ENCODE data around the gene PACSIN2. TPM values are rescaled to one million over a fixed set of nuclear protein-coding genes. Genes with fewer than 3 reads are reported as not detected.

PACSIN2 gene
- total RNA-seq, 1 donor from 2014 or later = 24.5 TPM

DNA sequence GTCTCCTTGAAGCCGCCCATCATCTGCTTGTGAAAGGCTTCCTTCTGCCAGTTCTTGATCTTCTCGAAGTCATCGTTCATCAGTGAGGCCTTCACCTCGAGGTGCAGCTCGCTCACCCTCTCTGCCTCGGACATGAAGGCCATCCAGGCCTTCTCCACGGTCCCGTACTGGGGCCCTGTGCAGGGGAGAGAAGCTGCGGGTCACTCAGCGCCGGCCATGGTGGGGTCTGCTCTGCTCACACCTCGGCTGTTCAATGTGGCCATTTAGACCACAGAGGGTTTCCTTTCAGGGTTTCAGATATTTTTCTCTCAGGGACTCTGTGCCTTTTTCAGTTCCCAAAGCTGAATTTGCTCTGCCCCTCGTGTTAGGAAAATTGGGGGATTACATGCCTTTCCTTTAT is 123.9 kb downstream of the PACSIN2 start:
- DNase-seq (ENCODE audit: low spot score in 2 of 2) = no peak
- no peak for FAIRE-seq

- FAIRE-seq (no peak), DNase-seq (ENCODE audit: low spot score in 2 of 2) (no peak)
Observed at GRCh38 chr22:42889304-42889703, 125.6 kb downstream of the PACSIN2 start.

- no peak for DNase-seq (ENCODE audit: low spot score in 2 of 2)
- FAIRE-seq = no peak
Observed at GRCh38 chr22:42887523-42888507, 127.1 kb downstream of the PACSIN2 start.

GRCh38 chr22:42887120-42887519 is 127.8 kb downstream of the PACSIN2 start:
- DNase-seq (ENCODE audit: low spot score in 2 of 2) = no peak
- FAIRE-seq = no peak

GRCh38 chr22:42885446-42885845 is 129.5 kb downstream of the PACSIN2 start:
- DNase-seq (ENCODE audit: low spot score in 2 of 2) = no peak
- no peak for FAIRE-seq

GRCh38 chr22:42884616-42885375 is 130.2 kb downstream of the PACSIN2 start:
- DNase-seq (ENCODE audit: low spot score in 2 of 2) = no peak
- FAIRE-seq = no peak

GRCh38 chr22:42883970-42884369 is 131.0 kb downstream of the PACSIN2 start:
- DNase-seq (ENCODE audit: low spot score in 2 of 2) (no peak), FAIRE-seq (no peak)

DNA sequence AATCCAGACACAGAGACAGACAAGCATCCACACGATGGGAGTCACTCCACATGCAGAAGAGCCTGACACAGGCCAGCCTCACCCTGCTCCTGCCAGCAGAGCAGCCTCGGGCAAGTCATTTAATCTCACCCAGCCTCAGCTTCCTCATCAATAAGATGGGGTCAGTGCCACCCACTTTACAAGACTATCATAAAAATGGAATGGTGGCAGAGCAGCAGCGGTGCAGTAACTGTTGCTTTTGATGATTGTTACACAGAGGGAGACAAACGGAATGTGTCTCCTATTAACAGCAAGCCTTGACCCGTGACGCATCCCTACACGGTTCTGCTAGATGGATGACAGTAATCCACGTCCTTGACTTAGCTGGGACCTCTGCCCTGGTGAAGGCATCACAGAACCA is 131.8 kb downstream of the PACSIN2 start:
- FAIRE-seq = no peak
- no peak for DNase-seq (ENCODE audit: low spot score in 2 of 2)

DNA sequence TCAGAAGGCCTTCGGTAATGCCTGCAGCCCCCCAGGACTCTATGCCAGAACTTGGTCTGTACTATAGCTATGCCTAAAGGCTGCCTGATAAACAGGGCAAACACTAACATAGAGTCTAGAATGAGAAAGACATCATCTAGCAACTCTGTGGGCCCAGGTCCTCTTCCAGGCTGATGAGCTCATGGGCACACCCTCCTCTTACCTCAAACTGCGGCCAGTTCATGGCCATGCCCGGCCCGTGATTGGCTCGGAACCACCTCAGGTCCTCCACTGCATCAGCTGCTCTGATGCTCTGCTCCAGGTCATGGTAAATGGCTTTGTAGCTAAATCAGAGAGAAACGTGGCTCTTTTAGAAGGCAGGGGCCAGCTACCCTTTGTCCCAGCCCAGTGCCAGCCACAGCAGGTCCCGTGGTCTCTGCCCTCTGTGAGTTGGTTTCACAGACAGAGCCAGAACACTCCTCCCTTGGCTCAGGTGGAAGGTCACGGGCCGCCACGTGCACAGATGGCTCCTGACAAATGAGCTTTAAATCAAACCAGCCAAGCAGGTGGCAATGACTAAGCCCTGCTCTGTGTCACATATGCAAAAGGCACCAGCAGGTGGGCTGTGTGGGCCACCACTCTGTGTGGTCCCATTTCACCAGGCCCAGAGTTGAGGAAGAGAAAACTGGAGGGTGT is 132.8 kb downstream of the PACSIN2 start:
- FAIRE-seq = no peak
- DNase-seq (ENCODE audit: low spot score in 2 of 2) = no peak

DNA sequence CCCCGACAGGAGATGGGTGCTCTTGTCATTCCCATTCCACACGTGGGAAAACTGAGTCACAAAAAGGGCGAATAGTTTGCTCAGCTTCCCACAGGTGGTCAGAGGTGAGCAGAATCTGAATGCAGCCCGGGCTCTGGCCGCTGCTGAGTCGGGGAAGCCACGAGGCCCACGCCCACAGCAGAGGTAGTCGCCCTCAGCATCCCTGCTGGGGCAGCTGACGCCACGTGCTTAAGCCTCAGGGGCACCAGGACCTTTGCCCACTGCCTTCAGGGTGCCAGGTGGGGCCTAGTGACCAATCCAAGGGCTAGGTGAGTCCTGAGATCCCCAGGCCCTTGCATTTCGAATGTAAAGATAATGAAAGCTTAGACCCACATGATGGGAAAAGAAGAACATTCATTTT is 133.7 kb downstream of the PACSIN2 start:
- no peak for DNase-seq (ENCODE audit: low spot score in 2 of 2)

GRCh38 chr22:42880815-42881214 is 134.1 kb downstream of the PACSIN2 start:
- DNase-seq (ENCODE audit: low spot score in 2 of 2) (no peak), FAIRE-seq (no peak)

More for the DNA sequence above, 133.7 kb downstream of the PACSIN2 start:
- no peak for FAIRE-seq

DNA sequence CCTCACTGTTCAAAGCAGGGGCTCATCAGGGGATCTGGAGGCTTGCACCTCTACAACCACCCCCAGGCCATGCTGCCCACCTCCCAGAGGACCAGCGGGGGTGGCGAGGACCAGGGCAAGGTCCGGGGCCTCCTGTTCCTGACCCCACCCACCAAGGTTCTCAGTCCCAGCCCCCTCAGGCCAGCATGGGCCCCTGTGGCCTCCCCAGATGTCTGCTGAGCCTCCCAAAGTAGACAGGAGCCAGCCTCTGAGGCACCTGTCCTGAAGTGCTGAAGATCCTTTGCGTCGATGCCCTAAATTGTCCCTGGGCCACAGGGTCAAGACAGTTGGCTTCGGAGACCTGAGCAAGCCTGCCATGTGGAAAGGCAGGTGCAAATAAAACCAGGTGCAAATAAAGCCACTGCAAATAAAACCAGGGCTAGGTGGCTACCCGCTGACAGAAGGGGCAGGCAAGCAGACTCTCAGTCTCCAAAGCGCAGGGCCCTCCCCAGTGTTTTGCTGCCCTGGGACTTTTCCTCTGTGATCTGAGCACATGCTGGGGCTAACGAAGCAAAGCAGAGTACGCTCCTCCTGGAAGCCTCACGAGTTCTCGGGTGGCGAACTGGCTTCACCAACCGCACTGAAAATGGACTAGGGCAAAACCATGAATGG is 135.5 kb downstream of the PACSIN2 start:
- DNase-seq (ENCODE audit: low spot score in 2 of 2) = no peak
- FAIRE-seq = no peak

GRCh38 chr22:42878561-42879305 is 136.2 kb downstream of the PACSIN2 start:
- FAIRE-seq (no peak), DNase-seq (ENCODE audit: low spot score in 2 of 2) (no peak)

DNA sequence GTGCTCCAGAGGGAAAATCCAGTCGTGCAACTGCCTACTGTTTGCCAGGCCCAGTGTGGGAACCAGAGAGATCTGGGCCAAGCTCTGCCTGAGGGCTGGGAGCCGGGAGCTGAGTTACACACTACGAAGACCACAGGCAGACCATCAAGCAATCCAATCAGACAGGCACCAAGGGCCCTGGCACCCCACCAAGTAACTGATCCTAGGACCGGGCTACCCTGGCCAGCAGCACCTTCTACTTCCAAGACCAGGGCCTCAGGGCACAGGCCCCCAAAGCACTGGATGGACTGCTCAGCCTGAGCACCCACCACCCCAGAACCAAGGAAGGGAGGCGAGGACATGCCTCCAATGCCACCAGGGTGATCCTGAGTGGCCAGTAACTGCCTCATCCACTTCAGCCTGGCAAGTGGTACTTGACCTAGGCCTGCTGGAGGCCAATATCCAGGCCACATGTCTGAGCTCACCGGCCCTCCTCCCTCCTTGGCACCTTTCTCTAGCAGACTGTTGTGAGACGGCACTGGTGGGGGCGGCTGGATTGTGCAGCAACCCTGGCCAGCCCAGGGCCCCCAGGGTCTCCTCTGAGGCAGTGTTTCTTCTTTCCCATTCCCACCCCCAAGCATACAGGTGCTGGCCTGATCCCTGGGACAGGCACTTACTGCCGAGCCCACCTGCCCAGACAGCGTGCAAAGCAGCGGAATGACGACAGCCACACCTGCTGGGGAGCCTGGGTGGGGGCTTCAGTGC is 137.2 kb downstream of the PACSIN2 start:
- DNase-seq (ENCODE audit: low spot score in 2 of 2) (no peak), FAIRE-seq (no peak)

GRCh38 chr22:42877158-42877557 is 137.8 kb downstream of the PACSIN2 start:
- DNase-seq (ENCODE audit: low spot score in 2 of 2) = no peak
- FAIRE-seq = no peak

GRCh38 chr22:42876041-42876440 is 138.9 kb downstream of the PACSIN2 start:
- FAIRE-seq (no peak), DNase-seq (ENCODE audit: low spot score in 2 of 2) (no peak)

DNA sequence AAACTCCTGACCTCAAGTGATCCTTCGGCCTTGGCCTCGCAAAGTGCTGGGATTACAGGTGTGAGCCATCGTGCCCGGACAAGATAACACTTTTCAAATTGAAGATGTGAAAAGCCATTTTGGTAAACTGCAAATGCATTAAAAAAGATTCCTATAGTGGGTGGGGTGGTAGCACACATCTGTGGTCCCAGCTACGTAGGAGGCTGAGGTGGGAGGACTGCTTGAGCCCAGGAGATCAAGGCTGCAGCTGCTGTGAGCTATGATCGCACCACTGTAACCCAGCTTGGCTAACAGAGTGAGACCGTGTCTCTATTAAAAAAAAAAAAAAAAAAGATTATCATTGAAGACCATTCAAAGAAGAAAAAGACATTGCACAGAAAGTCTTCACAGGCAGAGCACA is 140.9 kb downstream of the PACSIN2 start:
- no peak for FAIRE-seq
- no peak for DNase-seq (ENCODE audit: low spot score in 2 of 2)

- no peak for DNase-seq (ENCODE audit: low spot score in 2 of 2)
- no peak for FAIRE-seq
Observed at GRCh38 chr22:42873356-42873755, 141.6 kb downstream of the PACSIN2 start.

DNA sequence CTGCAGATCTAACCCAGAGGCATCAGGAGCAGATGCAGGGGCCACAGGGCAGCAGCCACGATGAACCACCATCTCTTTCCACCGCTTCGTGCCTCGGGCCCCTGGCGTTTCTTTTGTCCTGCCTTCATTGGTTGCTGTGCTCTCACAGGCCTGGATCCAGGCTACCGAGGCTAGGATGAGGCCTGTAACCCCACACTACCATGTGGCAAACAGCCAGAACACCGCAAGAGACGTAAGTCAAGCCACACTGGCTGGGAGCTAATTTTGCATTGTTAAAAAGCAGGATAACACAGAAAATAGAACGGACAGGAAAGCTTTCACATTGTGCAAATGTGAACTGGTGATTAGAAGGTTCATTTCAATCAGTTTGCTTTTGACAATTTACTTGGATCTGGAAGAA is 142.1 kb downstream of the PACSIN2 start:
- FAIRE-seq (no peak), DNase-seq (ENCODE audit: low spot score in 2 of 2) (no peak)

All from frontal cortex (tissue), 4 donors.